ENCODE results near the gene KCNMA1. TPM values are rescaled to one million over a fixed set of nuclear protein-coding genes. Genes with fewer than 3 reads are reported as not detected.

The KCNMA1 gene
- total RNA-seq, 1 experiment from 2014 or later: 0.49 TPM

- no peak for TF ChIP-seq ZNF274 (IDR thresholded peaks at IDR 0.05; ENCODE audit: low read depth, low read length)
- no peak for TF ChIP-seq CEBPB (IDR thresholded peaks at IDR 0.05; ENCODE audit: low read depth)
- no peak for TF ChIP-seq FOSL1 (IDR thresholded peaks at IDR 0.05; ENCODE audit: low read depth)
- TF ChIP-seq MAX (IDR thresholded peaks at IDR 0.05): no peak
- TF ChIP-seq SIN3A (IDR thresholded peaks at IDR 0.05; ENCODE audit: low read depth): no peak
- TF ChIP-seq YY1 (IDR thresholded peaks at IDR 0.05; ENCODE audit: extremely low read depth, insufficient replicate concordance, low read depth, low read length): no peak
- no peak for TF ChIP-seq JUND (IDR thresholded peaks at IDR 0.05)
- TF ChIP-seq EZH2 (IDR thresholded peaks at IDR 0.05): no peak
- no peak for TF ChIP-seq ZFX (IDR thresholded peaks at IDR 0.05)
- TF ChIP-seq ATF3 (IDR thresholded peaks at IDR 0.05): no peak
- no peak for TF ChIP-seq TCF7L2 (IDR thresholded peaks at IDR 0.05; ENCODE audit: borderline replicate concordance, extremely low read depth, insufficient read depth, insufficient read length)
- no peak for TF ChIP-seq POLR2A (IDR thresholded peaks at IDR 0.05; ENCODE audit: borderline replicate concordance, extremely low read depth, insufficient read depth, insufficient read length)
- TF ChIP-seq, protein P1, sequence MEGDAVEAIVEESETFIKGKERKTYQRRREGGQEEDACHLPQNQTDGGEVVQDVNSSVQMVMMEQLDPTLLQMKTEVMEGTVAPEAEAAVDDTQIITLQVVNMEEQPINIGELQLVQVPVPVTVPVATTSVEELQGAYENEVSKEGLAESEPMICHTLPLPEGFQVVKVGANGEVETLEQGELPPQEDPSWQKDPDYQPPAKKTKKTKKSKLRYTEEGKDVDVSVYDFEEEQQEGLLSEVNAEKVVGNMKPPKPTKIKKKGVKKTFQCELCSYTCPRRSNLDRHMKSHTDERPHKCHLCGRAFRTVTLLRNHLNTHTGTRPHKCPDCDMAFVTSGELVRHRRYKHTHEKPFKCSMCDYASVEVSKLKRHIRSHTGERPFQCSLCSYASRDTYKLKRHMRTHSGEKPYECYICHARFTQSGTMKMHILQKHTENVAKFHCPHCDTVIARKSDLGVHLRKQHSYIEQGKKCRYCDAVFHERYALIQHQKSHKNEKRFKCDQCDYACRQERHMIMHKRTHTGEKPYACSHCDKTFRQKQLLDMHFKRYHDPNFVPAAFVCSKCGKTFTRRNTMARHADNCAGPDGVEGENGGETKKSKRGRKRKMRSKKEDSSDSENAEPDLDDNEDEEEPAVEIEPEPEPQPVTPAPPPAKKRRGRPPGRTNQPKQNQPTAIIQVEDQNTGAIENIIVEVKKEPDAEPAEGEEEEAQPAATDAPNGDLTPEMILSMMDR (IDR thresholded peaks at IDR 0.05 in 2 of 3, conservative IDR thresholded peaks at IDR 0.05 in 1 of 3; ENCODE audit: borderline replicate concordance in 1 of 3, insufficient read depth in 1 of 3, low read depth in 2 of 3, low read length in 2 of 3): no peak
- TF ChIP-seq ELF1 (IDR thresholded peaks at IDR 0.05; ENCODE audit: borderline replicate concordance, low read depth): no peak
- TF ChIP-seq SP1 (IDR thresholded peaks at IDR 0.05; ENCODE audit: low read depth): no peak
- TF ChIP-seq, protein P2, sequence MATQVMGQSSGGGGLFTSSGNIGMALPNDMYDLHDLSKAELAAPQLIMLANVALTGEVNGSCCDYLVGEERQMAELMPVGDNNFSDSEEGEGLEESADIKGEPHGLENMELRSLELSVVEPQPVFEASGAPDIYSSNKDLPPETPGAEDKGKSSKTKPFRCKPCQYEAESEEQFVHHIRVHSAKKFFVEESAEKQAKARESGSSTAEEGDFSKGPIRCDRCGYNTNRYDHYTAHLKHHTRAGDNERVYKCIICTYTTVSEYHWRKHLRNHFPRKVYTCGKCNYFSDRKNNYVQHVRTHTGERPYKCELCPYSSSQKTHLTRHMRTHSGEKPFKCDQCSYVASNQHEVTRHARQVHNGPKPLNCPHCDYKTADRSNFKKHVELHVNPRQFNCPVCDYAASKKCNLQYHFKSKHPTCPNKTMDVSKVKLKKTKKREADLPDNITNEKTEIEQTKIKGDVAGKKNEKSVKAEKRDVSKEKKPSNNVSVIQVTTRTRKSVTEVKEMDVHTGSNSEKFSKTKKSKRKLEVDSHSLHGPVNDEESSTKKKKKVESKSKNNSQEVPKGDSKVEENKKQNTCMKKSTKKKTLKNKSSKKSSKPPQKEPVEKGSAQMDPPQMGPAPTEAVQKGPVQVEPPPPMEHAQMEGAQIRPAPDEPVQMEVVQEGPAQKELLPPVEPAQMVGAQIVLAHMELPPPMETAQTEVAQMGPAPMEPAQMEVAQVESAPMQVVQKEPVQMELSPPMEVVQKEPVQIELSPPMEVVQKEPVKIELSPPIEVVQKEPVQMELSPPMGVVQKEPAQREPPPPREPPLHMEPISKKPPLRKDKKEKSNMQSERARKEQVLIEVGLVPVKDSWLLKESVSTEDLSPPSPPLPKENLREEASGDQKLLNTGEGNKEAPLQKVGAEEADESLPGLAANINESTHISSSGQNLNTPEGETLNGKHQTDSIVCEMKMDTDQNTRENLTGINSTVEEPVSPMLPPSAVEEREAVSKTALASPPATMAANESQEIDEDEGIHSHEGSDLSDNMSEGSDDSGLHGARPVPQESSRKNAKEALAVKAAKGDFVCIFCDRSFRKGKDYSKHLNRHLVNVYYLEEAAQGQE (IDR thresholded peaks at IDR 0.05; ENCODE audit: low read depth): no peak
- TF ChIP-seq RAD21 (IDR thresholded peaks at IDR 0.05; ENCODE audit: low read depth): no peak
- no peak for TF ChIP-seq POLR2AphosphoS5 (IDR thresholded peaks at IDR 0.05; ENCODE audit: low read depth, low read length)
- ChIA-PET RAD21 (ENCODE audit: low non-redundant PET in 1 of 2, low total read pairs in 2 of 2, uncharacterized antibody in 2 of 2, unreplicated experiment in 2 of 2) (no interaction called here), POLR2A (no interaction called here), CTCF (no interaction called here)
- Histone ChIP-seq H3K9me2 (ENCODE audit: insufficient read depth) (no peaks in the 10 kb centered on the region), H3K4me2 (ENCODE audit: low read length) (no peak overlapping the region), H4K20me1 (ENCODE audit: insufficient read depth) (no peaks in the 10 kb centered on the region), H3K4me1 (ENCODE audit: control insufficient read depth in 1 of 2, insufficient read depth in 2 of 2, low read length in 2 of 2) (no peaks in the 10 kb centered on the region), H3K27ac (ENCODE audit: low read depth, low read length) (no peak overlapping the region), H3K9me3 (ENCODE audit: control insufficient read depth in 1 of 2, insufficient read depth in 1 of 2, low read depth in 1 of 2, low read length in 2 of 2) (no peaks in the 10 kb centered on the region), H3K36me3 (ENCODE audit: control insufficient read depth in 1 of 2, insufficient read depth in 2 of 2, low read length in 2 of 2) (no peaks in the 10 kb centered on the region), H3K79me2 (ENCODE audit: insufficient read depth, low read length) (no peaks in the 10 kb centered on the region), H3K9ac (ENCODE audit: low read length) (no peak overlapping the region), H3K4me3 (replicated peaks in 1 of 2; ENCODE audit: low read depth in 1 of 2, low read length in 2 of 2) (no peak overlapping the region), H3K27me3 (ENCODE audit: insufficient read depth, low read length) (peaks cover 11% of the 10 kb centered on the region; the same call in 1 of the 2 replicates), H2AFZ (ENCODE audit: low read depth, low read length, poor library complexity, severe bottlenecking) (no peak overlapping the region)
- DNase-seq (ENCODE audit: low read depth, low spot score): no peak
- intact Hi-C loops (cut with micrococcal nuclease): no loop called here
- no peak for ATAC-seq
- BruUV-seq (replicated peaks): no TSS peak
These were observed 798.3 kb downstream of the KCNMA1 start for GRCh38 chr10:76839276-76839675.

Measured in HCT116 (cell line).